HG02870 (cell line): Measurements from ENCODE around the gene BAHCC1.

Source experiments
- ATAC-seq: cut with Tn5 transposase; IDR thresholded peaks from one replicate; pipeline ENCODE4 v1.9.1; 2021; ENCODE audit warnings: mild to moderate bottlenecking, moderate library complexity; ENCODE audit not compliant: unreplicated experiment

The BAHCC1 gene

GRCh38 chr17:81489998-81490992 lies 95.0 kb downstream of the BAHCC1 start:
- no peak for ATAC-seq

- no peak for ATAC-seq
Observed at GRCh38 chr17:81491181-81491581, 95.9 kb downstream of the BAHCC1 start.

- ATAC-seq: no peak
Observed at GRCh38 chr17:81491761-81492160, 96.5 kb downstream of the BAHCC1 start.

GRCh38 chr17:81492202-81492601 lies 96.9 kb downstream of the BAHCC1 start:
- no peak for ATAC-seq

- ATAC-seq: no peak
Observed at GRCh38 chr17:81492706-81493105, 97.4 kb downstream of the BAHCC1 start.

- no peak for ATAC-seq
Observed at GRCh38 chr17:81493198-81494038, 98.2 kb downstream of the BAHCC1 start.

GRCh38 chr17:81494626-81495377 lies 99.5 kb downstream of the BAHCC1 start:
- ATAC-seq: no peak

- ATAC-seq: no peak
Observed at GRCh38 chr17:81498953-81499600, 103.8 kb downstream of the BAHCC1 start.

- ATAC-seq: no peak
Observed at GRCh38 chr17:81499601-81499970, 104.3 kb downstream of the BAHCC1 start.

GRCh38 chr17:81500047-81500446 lies 104.8 kb downstream of the BAHCC1 start:
- ATAC-seq: no peak

GRCh38 chr17:81502471-81503017 lies 107.3 kb downstream of the BAHCC1 start:
- ATAC-seq: no peak

GRCh38 chr17:81503619-81504018 lies 108.4 kb downstream of the BAHCC1 start:
- ATAC-seq: no peak

- no peak for ATAC-seq
Observed at GRCh38 chr17:81508639-81509206, 113.5 kb downstream of the BAHCC1 start.

- ATAC-seq: no peak
Observed at GRCh38 chr17:81509207-81509971, 114.1 kb downstream of the BAHCC1 start.

- ATAC-seq: no peak
Observed at GRCh38 chr17:81509972-81510784, 114.9 kb downstream of the BAHCC1 start.

GRCh38 chr17:81510785-81511553 lies 115.7 kb downstream of the BAHCC1 start:
- ATAC-seq: no peak

- no peak for ATAC-seq
Observed at GRCh38 chr17:81511554-81511803, 116.2 kb downstream of the BAHCC1 start.
